ENCODE data around the gene LRRC8B.
"Not testable (repeated sequence)": the region's sequence is repeated elsewhere in the genome, so short reads cannot be mapped to it uniquely, and the experiment has no call there.

LRRC8B gene

GRCh38 chr1:89540406-89540970, 15.9 kb downstream of the LRRC8B start:
- no peak overlapping the region for H3K27ac ChIP-seq
- no peak for DNase-seq
- in situ Hi-C loops (cut with HindIII; ENCODE audit: low pct_ligation_motif_present, low sequenced_read_pairs): no loop called here
- H3K4me3 ChIP-seq (ENCODE audit: low read depth, low read length): no peak overlapping the region
- no peak for TF ChIP-seq CTCF (IDR thresholded peaks at IDR 0.05; ENCODE audit: low read depth, low read length, missing control alignments)
- H3K27me3 ChIP-seq (replicated peaks): no peaks in the 10 kb centered on the region
- H3K36me3 ChIP-seq (replicated peaks): no peaks in the 10 kb centered on the region

GRCh38 chr1:89542345-89542744, 17.7 kb downstream of the LRRC8B start:
- in situ Hi-C loops (cut with HindIII; ENCODE audit: low pct_ligation_motif_present, low sequenced_read_pairs): no loop called here
- DNase-seq: no peak
- Histone ChIP-seq H3K4me3 (ENCODE audit: low read depth, low read length) (no peak overlapping the region), H3K27ac (no peak overlapping the region), H3K36me3 (replicated peaks) (no peaks in the 10 kb centered on the region), H3K27me3 (replicated peaks) (no peaks in the 10 kb centered on the region)
- TF ChIP-seq CTCF (IDR thresholded peaks at IDR 0.05; ENCODE audit: low read depth, low read length, missing control alignments): no peak

GRCh38 chr1:89543632-89544031, 19.0 kb downstream of the LRRC8B start:
- H3K27me3 ChIP-seq (replicated peaks); DNase-seq; in situ Hi-C loops (cut with HindIII; ENCODE audit: low pct_ligation_motif_present, low sequenced_read_pairs); H3K36me3 ChIP-seq (replicated peaks); H3K4me3 ChIP-seq (ENCODE audit: low read depth, low read length); H3K27ac ChIP-seq: not testable (repeated sequence)

- H3K4me3 ChIP-seq (ENCODE audit: low read depth, low read length): no peak overlapping the region
- in situ Hi-C loops (cut with HindIII; ENCODE audit: low pct_ligation_motif_present, low sequenced_read_pairs): no loop called here
- TF ChIP-seq CTCF (IDR thresholded peaks at IDR 0.05; ENCODE audit: low read depth, low read length, missing control alignments): no peak
- no peaks in the 10 kb centered on the region for H3K36me3 ChIP-seq (replicated peaks)
- H3K27me3 ChIP-seq (replicated peaks): no peaks in the 10 kb centered on the region
- H3K27ac ChIP-seq: peak overlapping the region; percentile 15
- DNase-seq: peak; percentile 50
These were observed 20.8 kb downstream of the LRRC8B start for GRCh38 chr1:89545264-89546038.

GRCh38 chr1:89546082-89546889, 21.7 kb downstream of the LRRC8B start:
- Histone ChIP-seq H3K27me3 (replicated peaks) (no peaks in the 10 kb centered on the region), H3K4me3 (ENCODE audit: low read depth, low read length) (no peak overlapping the region), H3K36me3 (replicated peaks) (no peaks in the 10 kb centered on the region), H3K27ac (peak overlapping the region; percentile 14)
- peak; percentile 68 for DNase-seq
- in situ Hi-C loops (cut with HindIII; ENCODE audit: low pct_ligation_motif_present, low sequenced_read_pairs): no loop called here
- no peak for TF ChIP-seq CTCF (IDR thresholded peaks at IDR 0.05; ENCODE audit: low read depth, low read length, missing control alignments)

- Histone ChIP-seq H3K27ac (no peak overlapping the region), H3K4me3 (ENCODE audit: low read depth, low read length) (no peak overlapping the region), H3K27me3 (replicated peaks) (no peaks in the 10 kb centered on the region), H3K36me3 (replicated peaks) (no peaks in the 10 kb centered on the region)
- TF ChIP-seq CTCF (IDR thresholded peaks at IDR 0.05; ENCODE audit: low read depth, low read length, missing control alignments): no peak
- in situ Hi-C loops (cut with HindIII; ENCODE audit: low pct_ligation_motif_present, low sequenced_read_pairs): no loop called here
- no peak for DNase-seq
These were observed 22.4 kb downstream of the LRRC8B start for GRCh38 chr1:89546934-89547562.
